TTC549 (cell line): ENCODE results near the gene SFXN5.

Experiments
- FAIRE-seq: peaks from 2 replicates; lab custom pipeline; 2012; peaks lifted over from hg19 to GRCh38; lab: Jason Lieb, UNC

SFXN5 gene

GRCh38 chr2:73020657-73021370, 50.7 kb downstream of the SFXN5 start:
- no peak for FAIRE-seq

- FAIRE-seq, result no peak
These were observed 51.2 kb downstream of the SFXN5 start for GRCh38 chr2:73020306-73020656.

- no peak for FAIRE-seq
These were observed 53.2 kb downstream of the SFXN5 start for GRCh38 chr2:73018188-73018825.

- no peak for FAIRE-seq
These were observed 57.6 kb downstream of the SFXN5 start for GRCh38 chr2:73013936-73014335.

- FAIRE-seq, result no peak
These were observed 62.2 kb downstream of the SFXN5 start for GRCh38 chr2:73009177-73009839.

GRCh38 chr2:73008766-73009135, 62.8 kb downstream of the SFXN5 start:
- no peak for FAIRE-seq

- FAIRE-seq, result no peak
These were observed 63.3 kb downstream of the SFXN5 start for GRCh38 chr2:73007991-73008765.

- no peak for FAIRE-seq
These were observed 64.4 kb downstream of the SFXN5 start for GRCh38 chr2:73006969-73007710.

GRCh38 chr2:73004889-73005596, 66.5 kb downstream of the SFXN5 start:
- no peak for FAIRE-seq

- no peak for FAIRE-seq
These were observed 67.0 kb downstream of the SFXN5 start for GRCh38 chr2:73004466-73004865.

GRCh38 chr2:73003027-73003426, 68.5 kb downstream of the SFXN5 start:
- no peak for FAIRE-seq

- FAIRE-seq, result no peak
These were observed 70.5 kb downstream of the SFXN5 start for GRCh38 chr2:73000808-73001570.

- no peak for FAIRE-seq
These were observed 71.5 kb downstream of the SFXN5 start for GRCh38 chr2:72999729-73000725.

- FAIRE-seq, result no peak
These were observed 72.8 kb downstream of the SFXN5 start for GRCh38 chr2:72998724-72999123.

- FAIRE-seq, result no peak
These were observed 73.3 kb downstream of the SFXN5 start for GRCh38 chr2:72998234-72998651.

GRCh38 chr2:72996117-72996502, 75.4 kb downstream of the SFXN5 start:
- FAIRE-seq, result no peak

- no peak for FAIRE-seq
These were observed 75.9 kb downstream of the SFXN5 start for GRCh38 chr2:72995430-72996116.

GRCh38 chr2:72994991-72995380, 76.5 kb downstream of the SFXN5 start:
- FAIRE-seq, result no peak
